GM12892 (cell line): ENCODE measurements around the gene CCL13.

Experiments
- POLR2A ChIP-seq: IDR thresholded peaks from 2 replicates; pipeline ENCODE4 v1.6.1; 2011; ENCODE audit warnings: low read depth, low read length, control low read depth
- POLR2AphosphoS5 ChIP-seq: IDR thresholded peaks from 2 replicates; pipeline ENCODE4 v1.6.1; 2011; ENCODE audit warnings: low read depth, low read length, control low read depth

GRCh38 chr17:34391241-34391640, 35.0 kb downstream of the CCL13 start:
- TF ChIP-seq POLR2AphosphoS5 (no peak), POLR2A (no peak)
